ENCODE measurements around the gene EEF2K. TPM values are rescaled to one million over a fixed set of nuclear protein-coding genes. Genes with fewer than 3 reads are reported as not detected.
A peak's percentile ranks its signal among the peaks of the same experiment; 100 is the strongest.

The EEF2K gene
- total and polyA plus RNA-seq, 2 donors from 2014 or later = 2.8 to 28.1 TPM

- DNase-seq (no peak), FAIRE-seq (no peak)
- no peak overlapping the region for H3K4me3 ChIP-seq (ENCODE audit: low read length in 3 of 3)
- no peaks in the 10 kb centered on the region for H3K9me3 ChIP-seq (ENCODE audit: control insufficient read depth in 2 of 3, insufficient read depth in 1 of 3, low read length in 3 of 3)
- H3K27ac ChIP-seq (ENCODE audit: low read depth in 2 of 2, low read length in 2 of 2) = no peak overlapping the region
- H3K27me3 ChIP-seq (ENCODE audit: control insufficient read depth, insufficient read depth, low read length) = no peaks in the 10 kb centered on the region
- no peaks in the 10 kb centered on the region for H3K36me3 ChIP-seq (ENCODE audit: control insufficient read depth in 2 of 3, insufficient read depth in 3 of 3, low read length in 3 of 3)
- no peak overlapping the region for H3K9ac ChIP-seq (ENCODE audit: low read length in 3 of 3)
- TF ChIP-seq, protein P1, sequence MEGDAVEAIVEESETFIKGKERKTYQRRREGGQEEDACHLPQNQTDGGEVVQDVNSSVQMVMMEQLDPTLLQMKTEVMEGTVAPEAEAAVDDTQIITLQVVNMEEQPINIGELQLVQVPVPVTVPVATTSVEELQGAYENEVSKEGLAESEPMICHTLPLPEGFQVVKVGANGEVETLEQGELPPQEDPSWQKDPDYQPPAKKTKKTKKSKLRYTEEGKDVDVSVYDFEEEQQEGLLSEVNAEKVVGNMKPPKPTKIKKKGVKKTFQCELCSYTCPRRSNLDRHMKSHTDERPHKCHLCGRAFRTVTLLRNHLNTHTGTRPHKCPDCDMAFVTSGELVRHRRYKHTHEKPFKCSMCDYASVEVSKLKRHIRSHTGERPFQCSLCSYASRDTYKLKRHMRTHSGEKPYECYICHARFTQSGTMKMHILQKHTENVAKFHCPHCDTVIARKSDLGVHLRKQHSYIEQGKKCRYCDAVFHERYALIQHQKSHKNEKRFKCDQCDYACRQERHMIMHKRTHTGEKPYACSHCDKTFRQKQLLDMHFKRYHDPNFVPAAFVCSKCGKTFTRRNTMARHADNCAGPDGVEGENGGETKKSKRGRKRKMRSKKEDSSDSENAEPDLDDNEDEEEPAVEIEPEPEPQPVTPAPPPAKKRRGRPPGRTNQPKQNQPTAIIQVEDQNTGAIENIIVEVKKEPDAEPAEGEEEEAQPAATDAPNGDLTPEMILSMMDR (IDR thresholded peaks at IDR 0.05; ENCODE audit: borderline replicate concordance, extremely low read depth, insufficient read depth) = no peak
- H3K4me1 ChIP-seq (ENCODE audit: control insufficient read depth in 2 of 3, insufficient read depth in 2 of 3, low read depth in 1 of 3, low read length in 3 of 3) = no peaks in the 10 kb centered on the region
- intact Hi-C loops (cut with DNase I) = no loop called here
Observed at GRCh38 chr16:22292320-22292719, 86.2 kb downstream of the EEF2K start.

DNA sequence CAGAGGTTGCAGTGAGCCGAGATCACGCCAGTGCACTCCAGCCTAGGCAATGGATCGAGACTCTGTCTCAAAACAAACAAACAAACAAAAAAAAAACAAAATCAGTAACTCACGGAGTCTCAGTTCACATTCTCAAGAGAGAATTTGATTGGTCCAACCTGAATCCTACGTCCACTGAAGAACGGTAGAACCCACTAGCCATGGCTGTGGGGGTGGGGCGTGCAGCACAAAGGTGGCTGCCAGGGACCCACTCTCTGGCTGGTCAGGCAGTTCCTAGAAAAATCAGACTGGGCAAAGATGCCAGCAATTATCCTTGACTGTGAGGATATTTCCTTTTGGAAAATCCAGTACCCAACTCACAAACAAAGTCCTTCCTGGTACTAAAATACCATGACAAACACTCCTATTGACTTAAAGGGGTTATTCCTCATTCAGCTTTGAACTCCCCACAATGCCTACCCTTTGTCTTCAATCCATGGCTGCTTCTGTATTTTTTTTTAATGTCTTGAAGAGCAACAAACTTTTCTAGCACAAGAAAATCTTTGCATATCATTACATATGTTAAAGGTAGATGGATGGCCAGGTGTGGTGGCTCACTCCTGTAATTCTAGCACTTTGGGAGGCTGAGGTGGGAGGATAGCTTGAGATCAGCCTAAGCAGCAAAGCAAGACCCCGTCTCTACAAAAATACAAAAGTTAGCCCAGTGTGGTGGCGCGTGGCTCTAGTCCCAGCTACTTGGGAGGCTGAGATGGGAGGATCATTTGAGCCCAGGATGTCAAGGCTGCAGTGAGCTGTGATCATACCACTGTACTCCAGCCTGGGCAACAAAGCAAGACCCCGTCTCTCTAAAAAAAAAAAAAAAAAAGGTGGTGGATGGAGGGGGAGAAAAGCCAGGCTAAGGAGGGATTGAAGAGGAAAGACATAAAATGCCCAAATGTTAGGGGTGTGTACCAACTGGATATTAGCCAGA is 87.3 kb downstream of the EEF2K start:
- no peak overlapping the region for H3K4me3 ChIP-seq (ENCODE audit: low read length in 3 of 3)
- no peaks in the 10 kb centered on the region for H3K36me3 ChIP-seq (ENCODE audit: control insufficient read depth in 2 of 3, insufficient read depth in 3 of 3, low read length in 3 of 3)
- TF ChIP-seq, protein P1 (IDR thresholded peaks at IDR 0.05; ENCODE audit: borderline replicate concordance, extremely low read depth, insufficient read depth) = no peak
- no peaks in the 10 kb centered on the region for H3K27me3 ChIP-seq (ENCODE audit: control insufficient read depth, insufficient read depth, low read length)
- intact Hi-C loops (cut with DNase I) = no loop called here
- no peak for DNase-seq
- no peak for FAIRE-seq
- H3K4me1 ChIP-seq (ENCODE audit: control insufficient read depth in 2 of 3, insufficient read depth in 2 of 3, low read depth in 1 of 3, low read length in 3 of 3) = peaks cover 0 to 2% (median 0%) of the 10 kb centered on the region in 3 donors
- no peak overlapping the region for H3K9ac ChIP-seq (ENCODE audit: low read length in 3 of 3)
- H3K9me3 ChIP-seq (ENCODE audit: control insufficient read depth in 2 of 3, insufficient read depth in 1 of 3, low read length in 3 of 3) = no peaks in the 10 kb centered on the region
- H3K27ac ChIP-seq (ENCODE audit: low read depth in 2 of 2, low read length in 2 of 2) = no peak overlapping the region

GRCh38 chr16:22296225-22297113 is 90.4 kb downstream of the EEF2K start:
- H3K4me1 ChIP-seq (ENCODE audit: control insufficient read depth in 2 of 3, insufficient read depth in 2 of 3, low read depth in 1 of 3, low read length in 3 of 3) = peaks cover 0 to 12% (median 5%) of the 10 kb centered on the region in 3 donors
- peak overlapping the region; percentile 79 to 93 (median 91) for H3K4me3 ChIP-seq (ENCODE audit: low read length in 3 of 3)
- no peaks in the 10 kb centered on the region for H3K27me3 ChIP-seq (ENCODE audit: control insufficient read depth, insufficient read depth, low read length)
- H3K36me3 ChIP-seq (ENCODE audit: control insufficient read depth in 2 of 3, insufficient read depth in 3 of 3, low read length in 3 of 3) = no peaks in the 10 kb centered on the region
- TF ChIP-seq, protein P1 (IDR thresholded peaks at IDR 0.05; ENCODE audit: borderline replicate concordance, extremely low read depth, insufficient read depth) = no peak
- intact Hi-C loops (cut with DNase I) = no loop called here
- H3K27ac ChIP-seq (ENCODE audit: low read depth in 2 of 2, low read length in 2 of 2) = peak overlapping the region in 1 of 2 donors; percentile 96
- H3K9ac ChIP-seq (ENCODE audit: low read length in 3 of 3) = peak overlapping the region; percentile 54 to 87 (median 78)
- DNase-seq = no peak
- no peaks in the 10 kb centered on the region for H3K9me3 ChIP-seq (ENCODE audit: control insufficient read depth in 2 of 3, insufficient read depth in 1 of 3, low read length in 3 of 3)
- no peak for FAIRE-seq

All from kidney (tissue), 14 donors.